Forelimb muscle (tissue), 1 donor: ENCODE measurements around the gene CELA3A. TPM values are rescaled to one million over a fixed set of nuclear protein-coding genes. Genes with fewer than 3 reads are reported as not detected.
"Not testable (repeated sequence)": the region's sequence is repeated elsewhere in the genome, so short reads cannot be mapped to it uniquely, and the experiment has no call there.

Experiments
- DNase-seq: peaks from one replicate; pipeline ENCODE4 v3.0.0-alpha.2; 2013; ENCODE audit warnings: low read depth
- polyA plus RNA-seq: library from polyadenylated mRNA; unstranded; fragments of 120-200 nt; gene quantifications from one replicate; pipeline ENCODE4 v1.2.1, GENCODE V29; 2013; ENCODE audit not compliant: insufficient read length

CELA3A gene
- polyA plus RNA-seq, 1 donor = 0.52 TPM

DNA sequence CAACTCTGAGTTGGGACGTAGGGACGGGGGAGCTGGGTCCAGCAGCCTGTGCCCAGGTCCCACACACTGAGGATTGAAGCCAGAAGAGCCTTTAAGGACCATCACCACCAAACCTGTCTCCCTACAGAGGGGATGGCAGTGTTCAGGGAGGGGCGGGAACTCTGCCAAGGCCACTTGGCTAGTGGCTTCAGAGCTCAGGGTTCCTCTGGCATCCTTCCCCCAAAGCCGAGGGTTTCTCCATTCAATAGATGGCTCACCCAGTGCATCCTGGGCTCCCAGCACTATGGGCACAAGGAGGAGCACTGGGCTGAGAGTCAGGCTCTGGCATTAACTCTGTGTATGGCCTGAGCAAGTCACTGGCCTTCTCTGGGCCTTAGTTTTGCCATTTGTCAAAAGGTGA, 20.2 kb upstream of the CELA3A start:
- not testable (repeated sequence) for DNase-seq

DNA sequence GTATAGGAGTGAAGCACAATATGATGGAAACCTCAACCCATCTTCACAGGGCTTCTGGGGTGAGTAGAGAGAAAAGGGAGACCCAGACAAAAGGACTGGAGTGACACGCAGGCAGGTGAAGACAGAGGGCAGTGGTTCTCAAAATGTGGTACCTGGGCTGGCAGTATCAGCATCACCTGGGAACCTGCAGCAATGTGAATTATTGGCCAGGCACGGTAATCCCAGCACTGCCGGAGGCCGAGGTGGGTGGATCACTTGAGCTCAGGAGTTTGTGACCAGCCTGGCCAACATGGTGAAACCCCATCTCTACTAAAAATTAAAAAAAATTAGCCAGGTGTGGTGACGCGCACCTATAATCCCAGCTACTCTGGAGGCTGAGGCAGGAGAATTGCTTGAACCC, 19.3 kb upstream of the CELA3A start:
- not testable (repeated sequence) for DNase-seq

DNA sequence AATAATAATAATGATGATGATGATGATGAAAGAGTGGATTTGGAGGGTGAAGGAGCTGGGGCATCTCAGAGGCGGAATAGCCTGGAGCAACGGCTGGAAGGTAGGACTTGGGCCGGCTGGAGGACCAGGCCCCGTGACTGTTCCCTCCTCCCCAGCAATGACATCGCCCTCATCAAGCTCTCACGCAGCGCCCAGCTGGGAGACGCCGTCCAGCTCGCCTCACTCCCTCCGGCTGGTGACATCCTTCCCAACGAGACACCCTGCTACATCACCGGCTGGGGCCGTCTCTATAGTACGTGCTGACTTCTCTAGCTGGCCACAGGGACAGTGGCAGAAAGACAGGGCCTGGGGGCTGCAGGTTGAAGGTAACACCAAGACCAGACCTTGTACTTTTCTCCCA, 17.9 kb upstream of the CELA3A start:
- not testable (repeated sequence) for DNase-seq

DNA sequence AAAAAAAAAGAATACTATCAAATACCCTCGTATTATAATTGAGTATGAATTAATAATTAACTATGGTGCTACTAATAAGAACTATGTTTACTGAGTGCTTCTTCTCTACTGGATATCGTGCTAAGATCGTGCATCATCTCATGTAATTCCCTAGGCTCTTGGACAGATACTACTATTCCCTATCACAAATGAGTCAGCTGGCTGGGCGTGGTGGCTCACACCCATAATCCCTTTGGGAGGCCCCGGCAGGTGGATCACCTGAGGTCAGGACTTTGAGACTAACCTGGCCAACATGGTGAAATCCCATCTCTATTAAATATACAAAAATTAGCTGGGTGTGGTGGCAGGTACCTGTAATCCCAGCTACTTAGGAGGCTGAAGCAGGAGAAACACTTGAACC, 15.6 kb upstream of the CELA3A start:
- DNase-seq = not testable (repeated sequence)

DNA sequence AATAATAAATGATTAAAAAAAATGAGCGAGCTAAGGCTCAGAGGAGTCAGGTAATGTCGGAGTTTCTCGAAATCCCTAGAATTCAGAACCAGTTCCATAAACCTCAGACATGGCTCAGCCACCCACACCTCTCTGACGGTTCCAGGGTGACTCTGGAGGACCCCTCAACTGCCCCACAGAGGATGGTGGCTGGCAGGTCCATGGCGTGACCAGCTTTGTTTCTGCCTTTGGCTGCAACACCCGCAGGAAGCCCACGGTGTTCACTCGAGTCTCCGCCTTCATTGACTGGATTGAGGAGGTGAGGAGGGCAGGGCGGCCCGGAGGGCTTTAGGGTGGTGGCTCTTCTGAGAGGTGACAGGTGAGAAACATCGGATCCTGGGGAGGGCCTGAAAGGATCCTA, 15.1 kb upstream of the CELA3A start:
- not testable (repeated sequence) for DNase-seq

DNA sequence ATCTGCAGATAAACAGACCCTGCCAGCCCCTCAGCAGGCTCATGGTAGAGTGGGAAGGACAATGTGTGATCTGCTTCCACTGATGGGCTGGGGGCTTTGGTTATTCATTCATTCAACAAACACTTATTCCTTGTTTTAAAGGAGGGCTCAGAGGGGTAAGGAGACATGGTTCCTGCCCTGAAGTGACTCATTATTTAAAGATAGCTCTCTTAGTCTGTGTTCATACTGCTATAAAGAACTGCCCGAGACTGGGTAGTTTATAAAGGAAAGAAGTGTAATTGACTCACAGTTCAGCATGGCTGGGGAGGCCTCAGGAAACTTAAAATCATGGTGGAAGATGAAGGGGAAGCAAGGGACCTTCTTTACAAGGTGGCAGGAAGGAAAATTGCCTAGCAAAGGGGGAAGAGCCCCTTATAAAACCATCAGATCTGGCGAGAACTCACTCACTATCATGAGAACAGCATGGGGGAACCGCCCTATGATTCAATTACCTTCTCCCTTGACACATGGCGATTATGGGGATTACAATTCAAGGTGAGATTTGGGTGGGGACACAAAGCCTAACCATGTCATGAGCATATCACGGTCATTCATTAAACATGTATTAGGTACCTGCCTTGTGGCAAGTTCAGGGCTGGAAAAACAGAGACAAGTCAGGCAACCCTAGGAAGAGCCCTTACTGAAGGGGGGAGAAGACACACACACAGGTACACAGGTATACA, 11.6 kb upstream of the CELA3A start:
- not testable (repeated sequence) for DNase-seq

DNA sequence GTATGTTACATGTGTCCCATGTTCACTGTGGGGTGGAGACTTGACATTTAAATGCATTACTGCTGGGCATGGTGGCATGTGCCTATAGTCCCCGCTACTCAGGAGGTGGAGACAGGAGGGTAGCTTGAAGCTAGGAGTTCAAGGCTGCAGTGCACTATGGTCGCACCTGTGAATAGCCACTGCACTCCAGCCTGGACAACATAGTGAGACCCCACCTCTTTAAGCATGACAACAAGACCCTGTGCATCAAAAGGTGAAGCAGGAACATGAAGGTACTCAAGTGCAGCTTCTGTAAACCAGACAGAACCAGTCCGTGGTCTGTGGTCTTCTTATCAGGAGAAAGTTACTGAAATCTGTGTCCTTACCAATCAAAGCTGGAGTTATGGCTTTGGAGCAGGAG, 9.3 kb upstream of the CELA3A start:
- DNase-seq = not testable (repeated sequence)

DNA sequence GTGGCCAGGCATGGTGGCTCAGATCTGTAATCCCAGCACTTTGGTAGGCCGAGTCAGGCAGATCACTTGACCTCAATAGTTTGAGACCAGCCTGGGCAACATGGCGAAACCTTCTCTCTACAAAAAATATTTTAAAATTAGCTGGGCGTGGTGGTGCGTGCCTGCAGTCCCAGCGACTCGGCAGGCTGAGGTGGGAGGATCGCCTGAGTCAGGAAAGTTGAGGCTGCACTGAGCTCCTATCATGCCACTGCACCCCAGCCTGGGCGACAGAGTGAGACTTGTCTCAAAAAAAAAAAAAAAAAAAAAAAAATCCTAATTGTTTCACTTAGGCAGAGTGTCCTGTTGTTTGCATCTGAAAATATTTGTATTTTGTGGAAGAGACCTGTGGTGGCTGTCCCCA, 6.7 kb upstream of the CELA3A start:
- DNase-seq = not testable (repeated sequence)

DNA sequence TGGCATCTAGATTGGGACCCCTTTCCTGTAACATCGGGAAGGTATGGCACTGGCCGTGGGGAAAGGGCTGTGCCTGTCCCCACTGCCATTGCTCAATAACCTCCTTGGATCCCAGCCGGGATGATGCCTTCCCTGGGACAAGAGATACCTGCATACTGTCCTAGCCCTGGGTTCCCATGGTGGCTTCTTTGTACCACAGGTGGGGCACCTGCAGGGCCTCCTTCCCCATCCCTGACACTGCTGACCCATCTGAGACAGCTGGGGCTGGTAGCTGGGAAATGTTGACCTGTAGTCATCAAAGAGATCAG, 4.8 kb upstream of the CELA3A start:
- not testable (repeated sequence) for DNase-seq

DNA sequence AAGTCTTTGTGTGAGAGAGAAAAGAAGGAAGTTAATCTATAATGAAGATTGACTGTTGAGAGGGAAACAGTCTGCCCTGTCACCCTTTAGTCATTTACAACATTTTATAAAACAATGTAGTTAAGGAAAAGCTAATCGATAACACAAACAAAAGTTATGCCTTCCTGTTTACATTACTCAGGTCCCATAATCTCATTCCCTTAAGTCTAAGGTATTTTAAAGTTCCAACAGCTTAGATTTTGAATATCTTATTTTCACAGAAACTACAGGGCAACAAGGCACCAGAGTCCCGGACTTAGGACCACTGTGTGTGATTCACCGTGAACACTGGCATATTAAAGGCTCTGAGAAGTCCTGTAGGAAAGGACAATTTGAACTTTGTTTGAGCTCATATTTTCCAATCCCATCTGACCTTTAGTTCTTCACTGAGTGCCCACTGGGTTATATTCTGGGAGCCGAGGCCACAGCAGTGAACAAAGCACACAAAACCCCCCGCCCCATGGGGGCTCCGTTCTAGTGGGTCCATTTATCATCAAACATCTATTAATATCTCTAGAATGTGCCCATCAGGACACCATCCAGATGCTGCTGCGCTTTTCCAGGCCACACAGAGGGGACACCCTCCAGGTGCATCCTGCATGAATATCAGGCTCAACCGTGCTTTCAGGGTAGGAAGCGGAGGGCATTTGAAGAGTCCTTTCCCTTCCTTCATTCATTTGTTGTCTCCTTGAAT, 3.4 kb upstream of the CELA3A start:
- not testable (repeated sequence) for DNase-seq

DNA sequence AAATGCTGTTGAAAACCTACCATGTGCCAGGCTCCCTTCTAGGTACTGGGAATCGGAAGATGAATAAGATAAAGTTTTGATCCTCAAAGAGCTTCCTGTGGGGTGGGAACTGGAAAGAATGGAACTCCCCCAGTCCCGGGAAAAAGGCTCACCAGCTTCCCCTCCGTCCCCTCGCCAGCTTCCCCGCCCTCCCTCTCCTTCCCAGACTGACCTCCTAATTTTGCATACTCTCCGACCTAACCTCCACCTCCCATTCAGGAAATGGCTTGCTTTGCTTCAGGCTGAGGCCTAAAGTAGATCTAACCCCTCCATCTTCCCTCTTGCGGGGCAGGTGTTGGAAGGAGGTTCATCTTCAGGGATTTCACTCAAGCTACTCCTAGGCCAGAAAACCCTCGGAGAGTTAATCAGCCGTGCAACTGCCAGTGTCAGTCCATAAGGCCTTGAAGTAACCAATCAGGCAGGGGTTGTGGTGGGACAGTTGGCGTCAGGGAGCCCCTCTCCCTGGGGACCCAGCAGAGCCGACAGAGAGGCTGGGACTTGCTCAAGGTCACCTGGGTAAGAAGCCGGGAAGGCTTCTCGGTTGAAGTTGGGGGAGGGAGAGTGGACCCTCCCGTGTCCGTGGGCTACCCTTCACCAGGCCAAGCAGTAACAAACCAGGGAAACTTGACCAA, 2.7 kb upstream of the CELA3A start:
- DNase-seq = not testable (repeated sequence)

DNA sequence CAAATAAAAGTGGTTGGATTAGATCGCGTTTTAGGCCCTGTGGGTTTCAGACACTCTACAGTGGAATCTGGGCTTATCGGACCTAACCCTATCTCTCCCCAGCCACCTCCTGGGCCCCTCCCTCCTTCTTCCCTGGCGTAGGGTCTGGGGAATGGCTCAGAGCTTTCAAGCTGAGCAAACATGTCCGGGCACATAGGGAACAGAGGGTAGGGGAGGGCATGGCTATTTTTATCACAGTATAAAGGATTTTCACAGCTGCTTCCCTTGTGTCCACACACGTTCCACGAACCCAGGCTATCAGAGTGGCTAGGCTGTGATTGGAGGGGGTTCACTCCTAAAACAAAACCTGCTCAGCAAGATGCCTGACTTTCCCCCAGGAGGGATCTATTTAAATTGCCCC, 1.8 kb upstream of the CELA3A start:
- DNase-seq = not testable (repeated sequence)

DNA sequence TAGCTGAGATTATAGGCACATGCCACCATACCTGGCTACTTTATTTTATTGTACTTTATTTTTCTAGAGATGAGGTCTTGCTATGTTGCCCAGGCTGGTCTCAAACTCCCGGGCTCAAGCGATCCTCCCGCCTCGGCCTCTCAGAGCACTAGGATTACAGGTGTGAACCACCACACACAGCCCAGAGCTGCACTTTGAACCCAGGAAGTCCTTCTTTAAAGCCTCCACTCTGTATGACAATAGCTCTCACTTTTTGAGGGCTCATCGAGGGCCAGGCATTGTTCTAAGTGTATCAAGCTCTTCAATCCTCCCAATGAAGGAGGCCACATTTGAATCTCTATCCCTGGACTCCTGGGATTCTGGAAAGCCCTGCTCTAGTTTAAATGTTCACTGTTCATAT, 1.0 kb downstream of the CELA3A start:
- not testable (repeated sequence) for DNase-seq

DNA sequence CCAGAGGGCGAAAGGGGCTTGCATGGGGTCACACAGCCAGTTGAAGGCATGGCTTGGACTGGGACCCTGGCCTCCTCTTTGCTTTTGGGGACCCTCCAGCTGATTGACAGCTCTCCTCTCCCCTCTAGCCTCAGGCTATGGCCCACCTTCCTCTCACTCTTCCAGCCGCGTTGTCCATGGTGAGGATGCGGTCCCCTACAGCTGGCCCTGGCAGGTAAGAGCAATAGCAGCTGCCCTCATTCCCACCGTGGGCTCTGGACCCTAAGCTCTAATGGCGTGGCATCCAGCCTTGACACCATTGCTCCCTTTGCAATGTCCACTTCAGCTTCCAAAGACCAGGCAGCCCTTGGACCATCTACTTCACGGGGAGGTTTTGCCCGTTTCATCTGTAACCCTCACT, 1.4 kb downstream of the CELA3A start:
- DNase-seq = not testable (repeated sequence)

DNA sequence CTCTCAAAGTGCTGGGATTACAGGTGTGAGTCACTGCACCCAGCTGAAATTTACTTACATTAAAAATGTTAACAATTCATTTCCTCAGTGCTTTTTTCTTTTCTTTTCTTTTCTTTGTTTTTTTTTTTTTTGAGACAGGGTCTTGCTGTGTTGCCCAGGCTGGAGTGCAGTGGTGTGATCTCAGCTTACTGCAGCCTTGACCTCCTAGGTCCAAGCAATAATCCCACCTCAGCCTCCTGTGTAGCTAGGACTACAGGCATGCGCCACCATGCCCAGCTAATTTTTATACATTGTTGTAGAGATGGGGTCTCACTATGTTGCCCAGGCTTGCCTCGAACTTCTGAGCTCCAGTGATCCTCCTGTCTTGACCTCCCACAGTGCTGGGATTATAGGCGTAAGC, 2.5 kb downstream of the CELA3A start:
- DNase-seq = not testable (repeated sequence)

DNA sequence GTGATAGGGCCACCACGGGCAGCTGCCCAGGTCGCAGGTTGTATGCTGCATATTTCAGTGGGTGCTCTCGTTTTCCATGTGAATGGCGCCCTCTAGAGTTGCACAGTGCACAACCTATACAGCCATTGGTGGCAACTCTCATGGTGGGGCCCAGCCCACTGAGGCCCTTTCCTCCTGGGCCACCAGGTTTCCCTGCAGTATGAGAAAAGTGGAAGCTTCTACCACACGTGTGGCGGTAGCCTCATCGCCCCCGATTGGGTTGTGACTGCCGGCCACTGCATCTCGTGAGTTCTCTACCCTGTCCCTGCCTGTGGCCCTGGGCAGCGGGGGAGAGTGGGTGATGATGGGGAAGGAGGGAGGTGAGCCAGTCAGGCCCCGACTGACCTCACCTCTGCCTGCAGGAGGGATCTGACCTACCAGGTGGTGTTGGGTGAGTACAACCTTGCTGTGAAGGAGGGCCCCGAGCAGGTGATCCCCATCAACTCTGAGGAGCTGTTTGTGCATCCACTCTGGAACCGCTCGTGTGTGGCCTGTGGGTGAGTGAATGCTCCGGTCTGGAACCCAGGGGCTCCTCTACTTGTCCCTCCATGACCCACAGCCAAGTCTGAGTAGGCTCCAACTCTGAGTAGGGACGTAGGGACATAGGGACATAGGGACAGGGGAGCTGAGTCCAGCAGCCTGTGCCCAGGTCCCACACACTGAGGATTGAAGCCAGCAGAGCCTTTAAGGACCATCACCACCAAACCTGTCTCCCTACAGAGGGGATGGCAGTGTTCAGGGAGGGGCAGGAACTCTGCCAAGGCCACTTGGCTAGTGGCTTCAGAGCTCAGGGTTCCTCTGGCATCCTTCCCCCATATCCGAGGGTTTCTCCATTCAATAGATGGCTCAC, 4.0 kb downstream of the CELA3A start:
- not testable (repeated sequence) for DNase-seq

DNA sequence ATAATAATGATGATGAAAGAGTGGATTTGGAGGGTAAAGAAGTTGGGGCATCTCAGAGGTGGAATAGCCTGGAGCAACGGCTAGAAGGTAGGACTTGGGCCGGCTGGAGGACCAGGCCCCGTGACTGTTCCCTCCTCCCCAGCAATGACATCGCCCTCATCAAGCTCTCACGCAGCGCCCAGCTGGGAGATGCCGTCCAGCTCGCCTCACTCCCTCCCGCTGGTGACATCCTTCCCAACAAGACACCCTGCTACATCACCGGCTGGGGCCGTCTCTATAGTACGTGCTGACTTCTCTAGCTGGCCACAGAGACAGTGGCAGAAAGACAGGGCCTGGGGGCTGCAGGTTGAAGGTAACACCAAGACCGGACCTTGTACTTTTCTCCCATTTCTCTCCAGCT, 5.3 kb downstream of the CELA3A start:
- DNase-seq = not testable (repeated sequence)

DNA sequence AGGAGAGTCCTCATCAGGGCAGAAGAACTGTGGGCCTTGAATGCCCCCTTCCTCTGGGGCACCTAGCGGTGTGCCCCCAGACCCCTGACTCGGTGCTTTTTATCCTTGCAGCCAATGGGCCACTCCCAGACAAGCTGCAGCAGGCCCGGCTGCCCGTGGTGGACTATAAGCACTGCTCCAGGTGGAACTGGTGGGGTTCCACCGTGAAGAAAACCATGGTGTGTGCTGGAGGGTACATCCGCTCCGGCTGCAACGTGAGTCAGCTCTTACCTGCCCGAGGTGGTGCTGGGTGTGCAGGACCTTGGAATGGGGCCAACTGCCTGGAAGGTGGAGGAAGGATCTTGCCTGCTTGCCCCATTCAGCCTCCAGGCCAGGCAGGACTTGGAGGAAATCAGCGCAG, 5.8 kb downstream of the CELA3A start:
- DNase-seq = not testable (repeated sequence)

DNA sequence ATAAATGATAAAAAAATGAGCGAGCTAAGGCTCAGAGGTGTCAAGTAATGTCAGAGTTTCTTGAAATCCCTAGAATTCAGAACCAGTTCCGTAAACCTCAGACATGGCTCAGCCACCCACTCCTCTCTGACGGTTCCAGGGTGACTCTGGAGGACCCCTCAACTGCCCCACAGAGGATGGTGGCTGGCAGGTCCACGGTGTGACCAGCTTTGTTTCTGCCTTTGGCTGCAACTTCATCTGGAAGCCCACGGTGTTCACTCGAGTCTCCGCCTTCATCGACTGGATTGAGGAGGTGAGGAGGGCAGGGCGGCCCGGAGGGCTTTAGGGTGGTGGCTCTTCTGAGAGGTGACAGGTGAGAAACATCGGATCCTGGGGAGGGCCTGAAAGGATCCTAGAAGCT, 8.1 kb downstream of the CELA3A start:
- not testable (repeated sequence) for DNase-seq

DNA sequence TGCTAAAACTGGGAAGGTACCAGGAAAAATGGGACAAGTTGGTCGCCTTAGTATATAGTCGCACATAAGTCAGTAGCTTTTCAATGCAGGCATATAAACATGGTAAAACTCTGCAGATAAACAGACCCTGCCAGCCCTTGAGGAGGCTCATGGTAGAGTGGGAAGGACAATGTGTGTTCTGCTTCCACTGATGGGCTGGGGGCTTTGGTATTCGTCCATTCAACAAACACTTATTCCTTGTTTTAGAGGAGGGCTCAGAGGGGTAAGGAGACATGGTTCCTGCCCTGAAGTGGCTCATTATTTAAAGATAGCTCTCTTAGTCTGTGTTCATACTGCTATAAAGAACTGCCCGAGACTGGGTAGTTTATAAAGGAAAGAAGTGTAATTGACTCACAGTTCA, 11.3 kb downstream of the CELA3A start:
- not testable (repeated sequence) for DNase-seq

DNA sequence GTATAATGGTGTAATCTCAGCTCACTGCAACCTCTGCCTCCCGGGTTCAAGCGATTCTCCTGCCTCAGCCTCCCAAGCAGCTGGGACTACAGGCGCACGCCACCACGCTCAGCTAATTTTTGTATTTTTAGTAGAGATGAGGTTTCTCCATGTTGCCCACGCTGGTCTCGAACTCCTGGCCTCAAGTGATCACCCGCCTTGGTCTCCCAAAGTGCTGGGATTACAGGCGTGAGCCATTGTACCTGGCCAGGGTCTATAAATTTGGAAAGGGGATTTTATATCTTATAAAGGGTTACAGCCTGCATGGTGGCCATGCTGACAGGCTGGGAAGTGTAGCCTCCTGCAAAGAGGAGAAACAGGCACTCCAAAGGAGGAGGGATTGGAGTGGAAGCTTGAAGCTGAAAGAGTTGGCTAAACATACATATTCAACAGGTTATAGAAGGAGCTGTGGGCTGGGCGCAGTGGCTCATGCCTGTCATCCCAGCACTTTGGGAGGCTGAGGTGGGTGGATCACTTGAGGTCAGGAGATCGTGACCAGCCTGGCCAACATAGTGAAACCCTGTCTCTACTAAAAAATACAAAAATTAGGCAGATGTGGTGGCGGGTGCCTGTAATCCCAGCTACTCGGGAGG, 13.2 kb downstream of the CELA3A start:
- DNase-seq = not testable (repeated sequence)
